ENCODE results near the gene FKBP1B.
A peak's percentile ranks its signal among the peaks of the same experiment; 100 is the strongest.
"Not testable (repeated sequence)": the region's sequence is repeated elsewhere in the genome, so short reads cannot be mapped to it uniquely, and the experiment has no call there.

The FKBP1B gene

GRCh38 chr2:24049485-24050021 is at the start of gene FKBP1B:
Gene FKBP1B, plus strand, starts transcription at chr2:24049741. Its CDS starts 109 bp downstream, at chr2:24049850.
- peak; percentile 49 for DNase-seq

GRCh38 chr2:24007693-24008092 is 41.8 kb upstream of the FKBP1B start:
- no peak for DNase-seq

- DNase-seq: no peak
Measured at GRCh38 chr2:24008672-24009366, 40.7 kb upstream of the FKBP1B start.

- no peak for DNase-seq
Measured at GRCh38 chr2:24009367-24009679, 40.2 kb upstream of the FKBP1B start.

GRCh38 chr2:24009680-24010476 is 39.7 kb upstream of the FKBP1B start, which contains the start of gene MFSD2B:
Gene MFSD2B, plus strand, starts transcription at chr2:24010085. Its CDS starts 12 bp downstream, at chr2:24010097.
- no peak for DNase-seq

GRCh38 chr2:24010477-24011249 is 38.9 kb upstream of the FKBP1B start:
- no peak for DNase-seq

GRCh38 chr2:24011250-24012104 is 38.1 kb upstream of the FKBP1B start:
- DNase-seq: no peak

GRCh38 chr2:24012521-24013188 is 36.9 kb upstream of the FKBP1B start:
- DNase-seq: no peak

- not testable (repeated sequence) for DNase-seq
Measured at GRCh38 chr2:24014902-24015301, 34.6 kb upstream of the FKBP1B start.

GRCh38 chr2:24015562-24016375 is 33.8 kb upstream of the FKBP1B start:
- no peak for DNase-seq

- no peak for DNase-seq
Measured at GRCh38 chr2:24016376-24016761, 33.2 kb upstream of the FKBP1B start.

- DNase-seq: no peak
Measured at GRCh38 chr2:24016853-24017703, 32.5 kb upstream of the FKBP1B start.

GRCh38 chr2:24017711-24018110 is 31.8 kb upstream of the FKBP1B start:
- no peak for DNase-seq

- DNase-seq: no peak
Measured at GRCh38 chr2:24018241-24018640, 31.3 kb upstream of the FKBP1B start.

GRCh38 chr2:24019729-24020128 is 29.8 kb upstream of the FKBP1B start:
- DNase-seq: no peak

GRCh38 chr2:24020244-24020643 is 29.3 kb upstream of the FKBP1B start:
- no peak for DNase-seq

GRCh38 chr2:24021122-24021998 is 28.2 kb upstream of the FKBP1B start:
- peak; percentile 8 for DNase-seq

- DNase-seq: no peak
Measured at GRCh38 chr2:24022324-24022974, 27.1 kb upstream of the FKBP1B start.
